B cell (primary cell): ENCODE results near the gene PLAU. TPM values are rescaled to one million over a fixed set of nuclear protein-coding genes. Genes with fewer than 3 reads are reported as not detected.

Experiments
- ATAC-seq: fragments of 200-7000 bp; cut with Tn5 transposase; one replicate; pipeline ENCODE4 v1.10.0; 2021; ENCODE audit warnings: low read depth, mild to moderate bottlenecking, moderate number of reproducible peaks, moderate library complexity
- CTCF ChIA-PET: fragments of 350-600 bp; sonication (Branson Sonifier 250); formaldehyde crosslinking; loops from one replicate; lab custom pipeline; 2021; ENCODE audit warnings: antibody characterized with exemption, inconsistent platforms; lab: Charles Lee
- POLR2A ChIA-PET: fragments of 350-600 bp; sonication (Branson Sonifier 250); formaldehyde crosslinking; loops from one replicate; lab custom pipeline; 2021; ENCODE audit warnings: antibody characterized with exemption; lab: Charles Lee
- DNase-seq: peaks from one replicate; pipeline ENCODE4 v3.0.0; 2013
- H2AFZ ChIP-seq: 2 replicates; pipeline ENCODE4 v1.6.1; 2012; ENCODE audit warnings: mild to moderate bottlenecking, low read depth, low read length; ENCODE audit not compliant: insufficient read depth, poor library complexity, severe bottlenecking
- H3K27ac ChIP-seq, 2 donors: 1 replicate in 1 of 2; 2 replicates in 1 of 2; pipeline ENCODE4 v1.5.1; 2012 to 2013; ENCODE audit warnings: low read length in 2 of 2, mild to moderate bottlenecking in 2 of 2, moderate library complexity in 1 of 2
- H3K27me3 ChIP-seq, 4 experiments: fragments of 200-600 bp in 1 of 4; sonication (generic) in 1 of 4; replicated peaks in 1 of 4; 1 replicate in 2 of 4; 2 replicates in 2 of 4; pipeline versions ENCODE4 v1.6.1 to v1.7.0; 2013 to 2016; ENCODE audit warnings: low read length in 3 of 4, mild to moderate bottlenecking in 2 of 4, mixed read lengths in 1 of 4, moderate library complexity in 1 of 4; ENCODE audit not compliant: insufficient read depth in 4 of 4, control insufficient read depth in 3 of 4; ENCODE audit errors: control extremely low read depth in 1 of 4
- H3K36me3 ChIP-seq, 2 experiments: replicated peaks in 1 of 2; 1 replicate in 1 of 2; 2 replicates in 1 of 2; pipeline versions ENCODE4 v1.6.1 to v1.7.1; 2013; ENCODE audit warnings: low read length in 1 of 2; ENCODE audit not compliant: insufficient read depth in 2 of 2, control insufficient read depth in 1 of 2; ENCODE audit errors: control extremely low read depth in 1 of 2, extremely low read depth in 1 of 2
- H3K4me1 ChIP-seq, 2 donors: fragments of 200-600 bp in 1 of 2; sonication (generic) in 1 of 2; 1 replicate in 1 of 2; 2 replicates in 1 of 2; pipeline versions ENCODE4 v1.5.1 to v1.6.1; 2013 to 2017; ENCODE audit warnings: low read length in 2 of 2; ENCODE audit not compliant: control insufficient read depth in 2 of 2, insufficient read depth in 2 of 2
- H3K4me2 ChIP-seq: replicated peaks from 2 replicates; pipeline ENCODE3; 2012; ENCODE audit warnings: mild to moderate bottlenecking, low read depth, low read length; ENCODE audit not compliant: poor library complexity, severe bottlenecking
- H3K4me3 ChIP-seq, 5 experiments: fragments of 200-600 bp in 1 of 5; sonication (generic) in 1 of 5; 1 replicate in 3 of 5; 2 replicates in 2 of 5; pipeline versions ENCODE4 v1.5.1 to v1.7.0; 2011 to 2016; ENCODE audit warnings: low read length in 4 of 5, mild to moderate bottlenecking in 4 of 5, low read depth in 2 of 5, control low read depth in 1 of 5, moderate library complexity in 1 of 5; ENCODE audit not compliant: insufficient read depth in 1 of 5; ENCODE audit errors: control extremely low read depth in 1 of 5, extremely low read depth in 1 of 5
- H3K79me2 ChIP-seq: fragments of 200-600 bp; sonication (generic); one replicate; pipeline ENCODE4 v1.6.0; 2016; ENCODE audit warnings: low read length; ENCODE audit not compliant: control insufficient read depth, insufficient read depth
- H3K9ac ChIP-seq: fragments of 200-600 bp; sonication (generic); 2 replicates; pipeline ENCODE4 v1.6.1; 2017; ENCODE audit warnings: mild to moderate bottlenecking, low read length, moderate library complexity
- H3K9me3 ChIP-seq, 3 donors: one replicate each; pipeline versions ENCODE4 v1.6.1 to v1.7.1; 2013; ENCODE audit warnings: low read length in 2 of 3; ENCODE audit not compliant: control insufficient read depth in 2 of 3, insufficient read depth in 1 of 3; ENCODE audit errors: control extremely low read depth in 1 of 3
- H4K20me1 ChIP-seq: 2 replicates; pipeline ENCODE4 v1.6.0; 2012; ENCODE audit warnings: mild to moderate bottlenecking, low read length; ENCODE audit not compliant: insufficient read depth, control insufficient read depth, poor library complexity, severe bottlenecking
- H3K27ac Mint-ChIP-seq: one replicate; pipeline ENCODE4 v1.8.0; 2021; ENCODE audit warnings: mixed read lengths
- H3K27me3 Mint-ChIP-seq: one replicate; pipeline ENCODE4 v1.8.0; 2021; ENCODE audit warnings: mixed read lengths
- H3K4me1 Mint-ChIP-seq: one replicate; pipeline ENCODE4 v1.8.0; 2021; ENCODE audit warnings: mixed read lengths
- H3K4me3 Mint-ChIP-seq: one replicate; pipeline ENCODE4 v1.8.0; 2021; ENCODE audit warnings: mixed read lengths
- H3K9me3 Mint-ChIP-seq: one replicate; pipeline ENCODE4 v1.8.0; 2022; ENCODE audit warnings: mixed read lengths; ENCODE audit not compliant: insufficient read depth
- CTCF ChIP-seq: fragments of 200-600 bp; IDR thresholded peaks from one replicate; pipeline ENCODE4 v1.8.0; 2022; ENCODE audit warnings: antibody characterized with exemption, mild to moderate bottlenecking
- EZH2 ChIP-seq: IDR thresholded peaks from 2 replicates; pipeline ENCODE4 v1.6.1; 2012; ENCODE audit warnings: borderline replicate concordance, low read depth, mild to moderate bottlenecking, moderate library complexity, low read length; ENCODE audit not compliant: insufficient read depth, poor library complexity, severe bottlenecking
- WGBS: methylation state at CpG from one replicate; pipeline ENCODE4 v1.1.5; 2013; ENCODE audit warnings: missing lambda C conversion rate; ENCODE audit not compliant: insufficient coverage; 5-methylcytosine and 5-hydroxymethylcytosine counted together
- intact Hi-C: fragments of 100-400 bp; cut with micrococcal nuclease; formaldehyde crosslinking; loops from one replicate; pipeline ENCODE4 v1.10.0; 2022
- polyA plus RNA-seq: library from polyadenylated mRNA; depleted of rRNA; stranded (reverse); fragments of >200 nt; gene quantifications from 2 replicates; pipeline ENCODE4 v1.2.3, GENCODE V29; 2012
- total RNA-seq, 2 donors: library from RNA; stranded (reverse); fragments of 120-200 nt in 1 of 2; gene quantifications; 1 replicate in 1 of 2; 2 replicates in 1 of 2; pipeline versions ENCODE4 v1.2.3 to v1.2.4, GENCODE V29; 2013 to 2022

Gene PLAU
- total and polyA plus RNA-seq, 2 donors (not counting 1 experiment from before 2014, with no cell fraction given) = 0.04 TPM; not detected in 1

- TF ChIP-seq EZH2 (no peak), CTCF (no peak)
- POLR2A ChIA-PET = no interaction called here
- H4K20me1 ChIP-seq = no peaks in the 10 kb centered on the region
- no peak overlapping the region for H3K4me3 ChIP-seq
- no peak overlapping the region for H2AFZ ChIP-seq
- ATAC-seq (no peak), DNase-seq (no peak)
- no peak overlapping the region for H3K27ac ChIP-seq
- H3K4me3 Mint-ChIP-seq = no peak overlapping the region
- no peaks in the 10 kb centered on the region for H3K36me3 ChIP-seq
- no peaks in the 10 kb centered on the region for H3K9me3 ChIP-seq
- H3K79me2 ChIP-seq = no peaks in the 10 kb centered on the region
- no peaks in the 10 kb centered on the region for H3K27me3 ChIP-seq
- H3K27ac Mint-ChIP-seq = no peak overlapping the region
- 95% methylated on average over 3 of the region's 4 CpGs for WGBS
- peaks cover 9% of the 10 kb centered on the region for H3K27me3 Mint-ChIP-seq
- intact Hi-C loops = no loop called here
- peaks cover 0 to 9% of the 10 kb centered on the region in 2 donors for H3K4me1 ChIP-seq
- H3K9ac ChIP-seq = no peak overlapping the region
- CTCF ChIA-PET = interaction anchor here (1.0 to 2.3 kb wide), 3 partner anchors 45 to 54 kb away, joined by 3 to 9 read pairs (median 3); no protein-coding TSS in a partner anchor
- no peaks in the 10 kb centered on the region for H3K9me3 Mint-ChIP-seq
- peaks cover 2% of the 10 kb centered on the region for H3K4me1 Mint-ChIP-seq
- H3K4me2 ChIP-seq = no peak overlapping the region
Measured at GRCh38 chr10:73934074-73934473, 23.1 kb downstream of the PLAU start.

- DNase-seq = no peak
- no peak overlapping the region for H3K27ac Mint-ChIP-seq
- Histone ChIP-seq H3K4me3 (no peak overlapping the region), H3K36me3 (no peaks in the 10 kb centered on the region), H4K20me1 (no peaks in the 10 kb centered on the region), H3K9ac (no peak overlapping the region), H3K27ac (no peak overlapping the region), H3K4me2 (no peak overlapping the region), H2AFZ (no peak overlapping the region), H3K9me3 (no peaks in the 10 kb centered on the region), H3K79me2 (no peaks in the 10 kb centered on the region), H3K27me3 (no peaks in the 10 kb centered on the region), H3K4me1 (peaks cover 0 to 15% of the 10 kb centered on the region in 2 donors)
- no peak for ATAC-seq
- ChIA-PET POLR2A (no interaction called here), CTCF (interaction anchor here (1.2 to 11.2 kb wide), 3 partner anchors 49 to 145 kb away, joined by 4 to 261 read pairs (median 4); no protein-coding TSS in a partner anchor)
- no CpG with 5 or more reads among the region's 3 CpGs for WGBS
- no peaks in the 10 kb centered on the region for H3K9me3 Mint-ChIP-seq
- no peak overlapping the region for H3K4me3 Mint-ChIP-seq
- H3K4me1 Mint-ChIP-seq = peaks cover 7% of the 10 kb centered on the region
- H3K27me3 Mint-ChIP-seq = no peaks in the 10 kb centered on the region
- TF ChIP-seq CTCF (no peak), EZH2 (no peak)
- intact Hi-C loops = no loop called here
Measured at GRCh38 chr10:73935895-73936294, 25.0 kb downstream of the PLAU start.
